ENCODE measurements around the gene KIAA1614.
"Not testable (repeated sequence)": the region's sequence is repeated elsewhere in the genome, so short reads cannot be mapped to it uniquely, and the experiment has no call there.

Gene KIAA1614

GRCh38 chr1:180959620-180960019 lies 46.9 kb downstream of the KIAA1614 start:
- H3K4me3 ChIP-seq (ENCODE audit: low read depth, low read length): not testable (repeated sequence)

- no peak overlapping the region for H3K4me3 ChIP-seq (ENCODE audit: low read depth, low read length)
These were observed 48.9 kb downstream of the KIAA1614 start for GRCh38 chr1:180961622-180962021.

GRCh38 chr1:180962178-180962577 lies 49.5 kb downstream of the KIAA1614 start:
- H3K4me3 ChIP-seq (ENCODE audit: low read depth, low read length): no peak overlapping the region

GRCh38 chr1:180964056-180964455 lies 51.4 kb downstream of the KIAA1614 start:
- no peak overlapping the region for H3K4me3 ChIP-seq (ENCODE audit: low read depth, low read length)

GRCh38 chr1:180964595-180964994 lies 51.9 kb downstream of the KIAA1614 start:
- no peak overlapping the region for H3K4me3 ChIP-seq (ENCODE audit: low read depth, low read length)

- no peak overlapping the region for H3K4me3 ChIP-seq (ENCODE audit: low read depth, low read length)
These were observed 53.6 kb downstream of the KIAA1614 start for GRCh38 chr1:180966312-180966711.

- H3K4me3 ChIP-seq (ENCODE audit: low read depth, low read length): no peak overlapping the region
These were observed 54.2 kb downstream of the KIAA1614 start for GRCh38 chr1:180966744-180967536.

- H3K4me3 ChIP-seq (ENCODE audit: low read depth, low read length): no peak overlapping the region
These were observed 54.9 kb downstream of the KIAA1614 start for GRCh38 chr1:180967558-180967957.

- H3K4me3 ChIP-seq (ENCODE audit: low read depth, low read length): not testable (repeated sequence)
These were observed 56.1 kb downstream of the KIAA1614 start for GRCh38 chr1:180968834-180969233.

GRCh38 chr1:180969434-180969833 lies 56.7 kb downstream of the KIAA1614 start:
- H3K4me3 ChIP-seq (ENCODE audit: low read depth, low read length): no peak overlapping the region

GRCh38 chr1:180970333-180971079 lies 57.8 kb downstream of the KIAA1614 start:
- no peak overlapping the region for H3K4me3 ChIP-seq (ENCODE audit: low read depth, low read length)

GRCh38 chr1:180971273-180971997 lies 58.7 kb downstream of the KIAA1614 start:
- no peak overlapping the region for H3K4me3 ChIP-seq (ENCODE audit: low read depth, low read length)

- H3K4me3 ChIP-seq (ENCODE audit: low read depth, low read length): no peak overlapping the region
These were observed 60.7 kb downstream of the KIAA1614 start for GRCh38 chr1:180973369-180973768.

- H3K4me3 ChIP-seq (ENCODE audit: low read depth, low read length): no peak overlapping the region
These were observed 61.5 kb downstream of the KIAA1614 start for GRCh38 chr1:180974236-180974635.

- H3K4me3 ChIP-seq (ENCODE audit: low read depth, low read length): no peak overlapping the region
These were observed 62.9 kb downstream of the KIAA1614 start for GRCh38 chr1:180975551-180975950.

- H3K4me3 ChIP-seq (ENCODE audit: low read depth, low read length): no peak overlapping the region
These were observed 63.5 kb downstream of the KIAA1614 start for GRCh38 chr1:180976191-180976590.

GRCh38 chr1:180976732-180977357 lies 64.1 kb downstream of the KIAA1614 start:
- H3K4me3 ChIP-seq (ENCODE audit: low read depth, low read length): no peak overlapping the region

GRCh38 chr1:180981596-180982387 lies 69.1 kb downstream of the KIAA1614 start:
- no peak overlapping the region for H3K4me3 ChIP-seq (ENCODE audit: low read depth, low read length)

- no peak overlapping the region for H3K4me3 ChIP-seq (ENCODE audit: low read depth, low read length)
These were observed 69.7 kb downstream of the KIAA1614 start for GRCh38 chr1:180982422-180982821.

- no peak overlapping the region for H3K4me3 ChIP-seq (ENCODE audit: low read depth, low read length)
These were observed 75.6 kb downstream of the KIAA1614 start for GRCh38 chr1:180988253-180988752.
